GM21360 (cell line): ENCODE results near the gene CD2.

Source experiments
- ATAC-seq: cut with Tn5 transposase; IDR thresholded peaks from one replicate; pipeline ENCODE4 v1.9.1; 2021; ENCODE audit warnings: mild to moderate bottlenecking, moderate library complexity; ENCODE audit not compliant: unreplicated experiment

CD2 gene

GRCh38 chr1:116811321-116811720 lies 57.1 kb downstream of the CD2 start:
- no peak for ATAC-seq

- no peak for ATAC-seq
These were observed 60.9 kb downstream of the CD2 start for GRCh38 chr1:116814926-116815723.

- ATAC-seq = no peak
These were observed 63.4 kb downstream of the CD2 start for GRCh38 chr1:116817582-116818064.
